ENCODE data around the gene CCDC107. TPM values are rescaled to one million over a fixed set of nuclear protein-coding genes. Genes with fewer than 3 reads are reported as not detected.

Gene CCDC107
- total RNA-seq, 1 donor from 2014 or later: 59.2 TPM

DNA sequence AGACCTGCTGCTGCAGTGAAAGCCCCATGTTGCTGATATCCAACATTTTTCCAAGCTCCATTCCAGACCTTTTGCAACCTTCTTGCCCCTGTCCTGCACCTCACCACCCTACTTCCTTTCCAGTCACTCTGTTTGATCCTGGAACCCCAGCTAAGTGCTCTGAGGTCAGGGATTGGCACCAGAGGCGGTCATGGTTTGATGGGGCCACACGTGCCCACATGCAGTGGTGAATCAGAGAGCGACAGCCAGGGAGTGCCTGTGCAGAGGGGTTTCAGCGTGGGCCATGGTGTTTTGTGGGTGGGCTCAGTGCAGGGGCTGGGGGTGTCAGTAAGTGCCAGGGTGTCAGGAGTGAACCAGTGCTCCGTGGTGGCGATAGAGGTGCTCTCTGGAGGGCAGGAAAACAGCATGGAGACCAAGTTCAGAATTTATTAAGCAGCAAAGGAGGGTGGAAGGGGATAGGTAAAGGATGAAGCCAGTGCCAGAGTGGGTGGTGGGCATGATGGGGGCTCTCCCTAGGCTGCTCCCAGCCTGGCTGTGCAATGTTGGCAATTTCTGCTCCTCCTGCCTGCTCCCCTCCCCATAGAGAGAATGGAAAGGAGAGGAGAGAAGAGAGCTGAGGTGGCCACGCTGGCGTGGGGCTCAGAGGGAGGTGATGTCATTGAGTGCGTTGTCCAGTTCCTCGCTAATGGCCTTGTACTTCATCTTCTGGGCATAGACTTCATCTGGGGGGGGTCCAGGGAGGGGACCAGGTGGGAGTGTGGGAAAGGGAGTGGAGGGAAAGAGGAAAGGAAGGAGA is 24.6 kb downstream of the CCDC107 start:
- no peak for DNase-seq (ENCODE audit: low spot score)

- DNase-seq (ENCODE audit: low spot score): no peak
Observed at GRCh38 chr9:35683323-35683722, 25.2 kb downstream of the CCDC107 start.

- DNase-seq (ENCODE audit: low spot score): no peak
Observed at GRCh38 chr9:35684921-35685320, 26.8 kb downstream of the CCDC107 start.

- DNase-seq (ENCODE audit: low spot score): no peak
Observed at GRCh38 chr9:35685506-35685905, 27.4 kb downstream of the CCDC107 start.

- no peak for DNase-seq (ENCODE audit: low spot score)
Observed at GRCh38 chr9:35686222-35687203, 28.4 kb downstream of the CCDC107 start.

- DNase-seq (ENCODE audit: low spot score): no peak
Observed at GRCh38 chr9:35687306-35687705, 29.2 kb downstream of the CCDC107 start.

DNA sequence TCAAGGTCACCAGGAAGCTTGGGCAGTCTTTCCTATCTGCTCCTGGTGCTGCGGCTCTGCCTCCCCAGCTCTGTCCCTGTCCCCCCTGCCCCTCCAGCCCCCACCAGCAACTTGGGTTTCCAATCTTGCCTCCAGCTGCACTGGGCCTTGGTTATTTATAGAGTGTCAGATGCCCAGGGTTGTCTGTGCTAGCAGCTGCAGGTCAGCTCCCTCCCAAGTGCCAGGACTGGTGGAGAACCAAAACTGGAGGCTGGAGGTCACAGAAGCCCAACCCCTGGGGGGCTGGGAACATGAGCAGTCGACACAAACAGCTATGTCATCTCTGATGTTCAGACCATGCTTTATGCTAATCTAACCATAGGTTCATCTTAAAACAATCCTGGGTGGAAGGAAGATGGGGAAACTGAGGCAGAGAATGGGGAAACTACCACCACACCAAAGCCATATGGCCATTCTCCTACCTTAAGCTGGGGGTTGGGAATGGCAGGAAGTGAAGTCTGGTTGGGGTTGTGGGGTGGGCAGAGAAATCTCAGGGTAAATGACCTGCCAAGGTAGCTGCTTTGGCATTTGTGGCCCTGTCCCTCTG is 30.0 kb downstream of the CCDC107 start:
- DNase-seq (ENCODE audit: low spot score): no peak

DNA sequence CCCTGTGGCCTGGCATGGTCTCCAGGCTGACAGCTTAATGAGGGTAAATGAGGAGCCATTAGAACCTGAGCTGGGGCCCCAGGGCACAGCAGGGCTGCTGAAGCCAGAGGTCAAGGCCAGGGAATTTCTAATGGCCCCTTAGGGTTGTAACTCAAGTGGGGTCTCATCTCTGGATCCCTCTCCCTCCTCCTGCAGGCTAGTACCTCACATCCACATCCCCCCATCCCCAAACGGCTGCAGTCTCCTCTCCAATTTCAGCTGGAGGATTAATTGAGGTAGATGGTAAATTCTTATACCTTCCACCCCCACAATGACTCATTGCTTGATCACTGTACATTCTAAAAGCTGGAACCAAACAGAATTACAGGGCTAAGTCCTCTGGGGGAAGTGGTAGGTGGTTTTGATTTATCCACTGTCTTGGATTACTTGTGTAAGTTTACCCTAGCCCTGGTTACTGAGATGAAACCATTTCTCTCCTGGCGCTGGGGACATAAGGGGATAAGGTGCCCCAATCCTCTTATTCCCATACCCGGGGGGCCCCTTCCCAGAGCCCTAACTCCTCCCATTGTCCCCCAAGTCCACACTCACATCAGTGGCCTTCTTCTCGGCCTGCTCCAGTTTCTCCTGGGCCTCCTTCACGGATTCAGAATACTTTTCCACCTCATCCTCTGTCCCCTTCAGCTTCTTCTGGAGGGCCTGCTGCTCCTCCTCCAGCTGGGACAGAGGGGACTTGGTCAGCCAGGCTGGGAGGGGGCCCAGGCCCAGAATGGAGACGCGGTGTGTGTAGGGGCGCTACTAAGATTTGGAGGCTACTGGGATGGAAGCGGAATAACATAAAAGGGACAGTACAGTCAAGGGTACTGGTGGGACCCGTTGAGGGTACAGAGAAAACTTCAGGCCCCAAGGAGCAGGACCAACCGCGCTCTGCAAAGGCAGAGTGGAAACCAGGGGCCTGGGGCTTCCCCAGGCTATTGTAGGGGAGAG is 30.8 kb downstream of the CCDC107 start:
- no peak for DNase-seq (ENCODE audit: low spot score)

DNA sequence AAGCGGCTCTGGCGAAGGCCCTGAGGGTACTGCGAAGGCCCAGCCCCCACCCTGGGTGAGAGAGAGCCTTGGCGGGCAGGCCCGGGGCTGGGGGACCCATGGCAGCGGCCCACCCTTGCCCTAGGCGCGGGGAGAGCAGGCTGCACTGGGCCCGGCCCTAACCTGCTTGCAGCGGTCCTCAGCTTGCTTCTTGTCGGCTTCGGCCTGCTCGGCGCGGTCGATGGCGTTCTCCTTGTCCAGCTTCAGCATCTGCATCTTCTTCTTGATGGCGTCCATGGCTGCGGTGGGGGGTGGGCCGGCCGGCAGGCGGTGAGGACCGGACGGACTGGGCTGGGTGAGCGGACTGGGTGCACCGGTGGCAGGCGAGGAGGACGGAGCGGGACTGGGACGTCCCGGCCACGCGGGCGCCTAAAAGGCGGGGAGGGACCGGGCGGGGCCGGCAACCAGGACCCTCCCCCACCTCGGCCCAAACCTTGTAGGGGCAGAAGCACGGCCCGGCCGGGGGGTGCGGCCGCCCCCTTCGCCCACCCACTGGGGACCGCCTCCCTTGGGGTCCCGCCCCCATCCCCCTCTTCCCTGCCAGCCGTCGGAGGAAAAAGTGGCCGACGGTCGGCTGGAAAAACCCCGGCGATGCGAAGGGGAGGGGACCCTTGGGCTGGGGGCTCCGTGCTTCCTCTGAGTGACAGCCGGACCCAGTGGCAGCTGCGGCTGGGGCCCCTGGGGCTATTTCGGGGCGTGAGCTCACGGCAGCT is 31.6 kb downstream of the CCDC107 start, which contains the start of gene TPM2:
TSS of gene TPM2 (minus strand) at position 384 of the 752 bp plus-strand sequence. CDS start at position 276, 108 bp downstream.
- peak; percentile 72 for DNase-seq (ENCODE audit: low spot score)

DNA sequence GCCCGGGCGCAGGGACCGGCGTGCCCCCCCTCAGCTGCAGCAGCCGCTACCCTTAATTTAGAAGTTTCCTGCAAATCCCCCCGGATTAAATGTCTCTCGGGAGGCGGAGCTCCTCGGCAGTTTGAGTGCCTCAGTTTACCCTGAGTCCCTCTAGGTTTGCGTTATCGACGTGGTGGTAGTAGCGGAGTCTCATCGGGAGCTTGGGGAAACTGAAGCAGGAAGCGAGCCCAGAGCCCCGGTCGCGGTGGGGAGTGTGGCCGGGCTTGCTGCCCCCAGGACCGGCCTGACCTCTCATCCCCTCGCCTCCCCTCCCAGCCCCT is 32.2 kb downstream of the CCDC107 start:
- no peak for DNase-seq (ENCODE audit: low spot score)

- peak; percentile 76 for DNase-seq (ENCODE audit: low spot score)
Observed at GRCh38 chr9:35690614-35691333, 32.7 kb downstream of the CCDC107 start.

- no peak for DNase-seq (ENCODE audit: low spot score)
Observed at GRCh38 chr9:35691334-35691650, 33.2 kb downstream of the CCDC107 start.

GRCh38 chr9:35691757-35692301 is 33.7 kb downstream of the CCDC107 start:
- DNase-seq (ENCODE audit: low spot score): no peak

- DNase-seq (ENCODE audit: low spot score): peak; percentile 66
Observed at GRCh38 chr9:35695943-35696401, 37.9 kb downstream of the CCDC107 start.

DNA sequence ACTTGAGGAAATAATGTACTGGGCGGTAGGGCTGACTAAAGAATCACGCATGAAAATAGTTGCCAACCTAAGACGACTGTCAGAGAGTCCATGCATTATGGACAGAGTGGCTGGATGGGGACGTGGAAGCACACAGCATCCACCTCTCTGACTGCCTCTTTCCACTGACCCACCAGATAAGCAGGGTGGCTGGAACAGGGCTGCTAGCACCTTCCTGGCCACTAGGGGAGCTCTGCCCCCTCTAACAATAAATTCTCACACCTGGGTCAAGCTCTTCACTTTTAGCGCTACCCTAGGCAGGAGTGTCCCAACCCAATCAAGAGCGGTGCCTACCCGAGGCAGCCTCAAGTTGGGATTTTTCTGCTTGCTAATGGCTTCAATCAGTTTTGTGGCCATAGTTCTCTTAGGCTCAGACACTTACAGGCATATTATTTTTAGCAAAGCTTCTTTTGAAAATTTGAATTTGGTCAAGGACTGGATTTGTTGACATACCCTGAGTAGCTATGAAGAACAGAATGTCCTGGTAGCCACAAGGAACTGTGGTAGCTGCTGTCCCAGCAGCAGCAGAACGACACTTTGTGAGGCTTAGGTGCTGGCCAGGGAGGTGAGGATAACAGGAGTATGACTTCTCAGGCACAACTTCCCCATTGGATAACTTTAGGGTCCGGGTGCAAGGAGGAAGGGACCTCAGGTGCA is 38.6 kb downstream of the CCDC107 start:
- peak; percentile 60 for DNase-seq (ENCODE audit: low spot score)

GRCh38 chr9:35697486-35697885 is 39.4 kb downstream of the CCDC107 start:
- no peak for DNase-seq (ENCODE audit: low spot score)

- DNase-seq (ENCODE audit: low spot score): no peak
Observed at GRCh38 chr9:35698231-35698630, 40.1 kb downstream of the CCDC107 start.

DNA sequence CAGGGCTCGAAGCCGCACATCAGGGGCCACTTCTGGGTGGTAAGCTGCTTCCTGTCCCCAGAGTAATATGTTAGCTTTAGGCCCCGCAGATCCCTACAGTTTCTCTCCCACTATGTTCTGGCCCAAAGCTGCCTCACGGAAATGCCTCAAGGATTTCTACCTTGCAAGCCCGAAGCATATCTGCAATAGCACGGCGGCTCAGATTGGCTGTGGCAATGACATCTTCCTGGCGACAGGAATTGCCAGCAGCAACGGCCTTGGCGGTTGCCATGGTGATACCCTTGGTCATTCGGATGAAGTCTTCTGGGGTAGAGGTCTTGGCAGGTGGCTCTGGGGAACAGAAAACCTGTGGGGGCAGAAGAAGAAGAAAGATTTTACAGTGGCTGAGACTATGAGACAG is 41.9 kb downstream of the CCDC107 start:
- DNase-seq (ENCODE audit: low spot score): no peak

DNA sequence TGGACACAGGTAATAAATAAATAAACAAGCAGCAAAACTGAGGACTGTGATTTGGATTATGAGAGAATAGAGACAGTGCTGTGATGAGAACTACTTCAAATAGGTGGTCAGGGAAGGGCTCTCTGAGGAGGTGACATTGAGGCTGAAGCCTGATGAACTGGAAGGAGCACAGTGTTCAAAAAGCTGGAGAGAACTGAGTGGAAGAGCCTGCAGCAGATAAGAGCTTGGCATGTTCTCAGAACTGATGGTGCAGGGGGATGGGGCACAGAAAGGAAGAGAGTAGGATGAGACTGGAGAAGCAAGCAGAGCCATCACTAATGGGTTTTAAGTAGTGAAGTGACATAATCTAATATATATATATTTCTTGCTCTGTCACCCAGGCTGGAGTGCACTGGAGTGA is 42.9 kb downstream of the CCDC107 start:
- DNase-seq (ENCODE audit: low spot score): no peak
